ENCODE measurements around the gene PTPN9. TPM values are rescaled to one million over a fixed set of nuclear protein-coding genes. Genes with fewer than 3 reads are reported as not detected.

PTPN9 gene
- polyA plus RNA-seq, 1 donor (not counting 4 experiments of a cell fraction or from before 2014, with no cell fraction given) = 34.7 TPM

- no peaks in the 10 kb centered on the region for H3K9me3 ChIP-seq (ENCODE audit: control insufficient read depth, low read depth, low read length)
- peaks cover 5 to 16% of the 10 kb centered on the region in 2 experiments for H3K36me3 ChIP-seq (ENCODE audit: control insufficient read depth in 2 of 2, extremely low read depth in 1 of 2, insufficient read depth in 2 of 2, low read length in 2 of 2)
- dilution Hi-C loops (cut with MboI; ENCODE audit: extremely low pct_ligation_motif_present, low sequenced_read_pairs) = no loop called here
- H3K4me2 ChIP-seq (ENCODE audit: control insufficient read depth, extremely low read depth, insufficient read depth, low read depth, low read length) = no peak overlapping the region
- no peaks in the 10 kb centered on the region for H3K4me1 ChIP-seq (ENCODE audit: control insufficient read depth, extremely low read depth, insufficient read depth, low read length)
- H3K4me3 ChIP-seq (ENCODE audit: control insufficient read depth in 2 of 3, extremely low read depth in 1 of 3, insufficient read depth in 2 of 3, low read depth in 1 of 3, low read length in 3 of 3) = no peak overlapping the region
- no peaks in the 10 kb centered on the region for H3K27me3 ChIP-seq (ENCODE audit: control insufficient read depth, extremely low read depth, insufficient read depth, low read length)
- no peak overlapping the region for H3K27ac ChIP-seq (ENCODE audit: control insufficient read depth, insufficient read depth, low read length)
- no peaks in the 10 kb centered on the region for H3K9me1 ChIP-seq (ENCODE audit: control insufficient read depth, extremely low read depth, insufficient read depth, low read length)
- FAIRE-seq = no peak
- no peaks in the 10 kb centered on the region for H3K79me2 ChIP-seq (ENCODE audit: control insufficient read depth, insufficient read depth, low read length)
- no peak overlapping the region for H2AFZ ChIP-seq (ENCODE audit: control insufficient read depth, low read length)
- no peak for DNase-seq (ENCODE audit: low read depth, low spot score)
- H3K9ac ChIP-seq (ENCODE audit: control insufficient read depth, extremely low read depth, insufficient read depth, low read length) = no peak overlapping the region
- TF ChIP-seq CTCF (optimal IDR thresholded peaks at IDR 0.05 in 1 of 3, IDR thresholded peaks at IDR 0.05 in 1 of 3, conservative IDR thresholded peaks at IDR 0.05 in 1 of 3; ENCODE audit: extremely low read depth in 1 of 3, insufficient read depth in 2 of 3, low read length in 3 of 3) = no peak
- no peak for TF ChIP-seq EZH2 (IDR thresholded peaks at IDR 0.05; ENCODE audit: low read length)
- no peaks in the 10 kb centered on the region for H4K20me1 ChIP-seq (ENCODE audit: control insufficient read depth, extremely low read depth, insufficient read depth, low read length)
These were observed 158.4 kb downstream of the PTPN9 start for GRCh38 chr15:75420698-75421097.

GRCh38 chr15:75416584-75416983 lies 162.5 kb downstream of the PTPN9 start:
- Histone ChIP-seq H3K9me1 (ENCODE audit: control insufficient read depth, extremely low read depth, insufficient read depth, low read length) (no peaks in the 10 kb centered on the region), H2AFZ (ENCODE audit: control insufficient read depth, low read length) (no peak overlapping the region), H3K27ac (ENCODE audit: control insufficient read depth, insufficient read depth, low read length) (no peak overlapping the region), H3K9ac (ENCODE audit: control insufficient read depth, extremely low read depth, insufficient read depth, low read length) (no peak overlapping the region), H3K36me3 (ENCODE audit: control insufficient read depth in 2 of 2, extremely low read depth in 1 of 2, insufficient read depth in 2 of 2, low read length in 2 of 2) (peaks cover 15 to 16% of the 10 kb centered on the region in 2 experiments), H3K4me3 (ENCODE audit: control insufficient read depth in 2 of 3, extremely low read depth in 1 of 3, insufficient read depth in 2 of 3, low read depth in 1 of 3, low read length in 3 of 3) (no peak overlapping the region), H4K20me1 (ENCODE audit: control insufficient read depth, extremely low read depth, insufficient read depth, low read length) (no peaks in the 10 kb centered on the region), H3K79me2 (ENCODE audit: control insufficient read depth, insufficient read depth, low read length) (no peaks in the 10 kb centered on the region), H3K27me3 (ENCODE audit: control insufficient read depth, extremely low read depth, insufficient read depth, low read length) (no peaks in the 10 kb centered on the region), H3K9me3 (ENCODE audit: control insufficient read depth, low read depth, low read length) (no peaks in the 10 kb centered on the region), H3K4me2 (ENCODE audit: control insufficient read depth, extremely low read depth, insufficient read depth, low read depth, low read length) (no peak overlapping the region), H3K4me1 (ENCODE audit: control insufficient read depth, extremely low read depth, insufficient read depth, low read length) (no peaks in the 10 kb centered on the region)
- DNase-seq (ENCODE audit: low read depth, low spot score) (no peak), FAIRE-seq (no peak)
- dilution Hi-C loops (cut with MboI; ENCODE audit: extremely low pct_ligation_motif_present, low sequenced_read_pairs) = no loop called here
- TF ChIP-seq CTCF (optimal IDR thresholded peaks at IDR 0.05 in 1 of 3, IDR thresholded peaks at IDR 0.05 in 1 of 3, conservative IDR thresholded peaks at IDR 0.05 in 1 of 3; ENCODE audit: extremely low read depth in 1 of 3, insufficient read depth in 2 of 3, low read length in 3 of 3) (no peak), EZH2 (IDR thresholded peaks at IDR 0.05; ENCODE audit: low read length) (no peak)

Small RNA genes lying within 50 kb of the gene (small RNA-seq; reads per million reads assigned to genes)
- gene AC105036.1 (ENCODE audit: insufficient read length in 3 of 3, low read depth in 3 of 3, low replicate concordance in 1 of 3) (0 reads per million in 3 experiments), gene AC105036.2 (ENCODE audit: insufficient read length in 3 of 3, low read depth in 3 of 3, low replicate concordance in 1 of 3) (0 reads per million in 3 experiments)

Other genes with a start within 250 kb of the PTPN9 start
- gene COMMD4, start 243.3 kb downstream of the PTPN9 start, polyA plus RNA-seq = 48.2 to 87.2 TPM (median 53.0 TPM) in 3 replicates
- gene NEIL1, start 232.3 kb downstream of the PTPN9 start, polyA plus RNA-seq = 3.6 to 10.4 TPM (median 5.5 TPM) in 3 replicates
- 35.4 to 63.0 TPM (median 42.3 TPM) in 3 replicates for gene MAN2C1, start 210.7 kb downstream of the PTPN9 start, polyA plus RNA-seq
- gene SIN3A, start 127.6 kb downstream of the PTPN9 start, polyA plus RNA-seq = 12.4 to 26.1 TPM (median 19.4 TPM) in 3 replicates
- gene SNUPN, start 46.4 kb upstream of the PTPN9 start, polyA plus RNA-seq = 20.7 to 24.9 TPM (median 23.6 TPM) in 3 replicates
- 58.1 to 90.0 TPM (median 70.4 TPM) in 3 replicates for gene IMP3, start 60.9 kb upstream of the PTPN9 start, polyA plus RNA-seq
- 21.7 to 32.5 TPM (median 27.0 TPM) in 3 replicates for gene SNX33, start 68.6 kb upstream of the PTPN9 start, polyA plus RNA-seq
- gene CSPG4, start 133.5 kb upstream of the PTPN9 start, polyA plus RNA-seq = 0.67 to 1.9 TPM (median 1.7 TPM) in 3 replicates

Measured in keratinocyte (primary cell).